ENCODE data around the gene PIK3C3. TPM values are rescaled to one million over a fixed set of nuclear protein-coding genes. Genes with fewer than 3 reads are reported as not detected.

Gene PIK3C3
- total RNA-seq, 1 donor = 67.4 TPM

DNA sequence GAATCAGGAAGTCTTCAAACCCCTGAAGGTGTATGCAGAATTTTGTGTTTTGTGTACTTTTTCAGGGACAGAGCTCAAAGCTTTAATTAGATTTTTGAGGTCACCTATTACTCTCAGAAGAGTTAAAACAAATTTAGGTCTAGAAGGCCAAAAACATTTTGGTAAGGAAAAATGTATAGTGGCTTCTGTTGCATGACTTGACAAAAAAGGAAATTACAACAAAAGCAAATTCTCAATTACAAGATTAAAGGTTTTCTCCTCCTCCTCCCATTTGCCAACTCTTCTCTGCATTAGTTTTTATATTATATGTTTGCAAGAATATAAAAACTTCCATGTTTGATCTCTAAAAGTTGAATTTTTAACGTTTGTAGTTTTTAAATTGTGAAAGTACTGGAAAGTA is 4.0 kb downstream of the PIK3C3 start:
- no peak overlapping the region for H3K4me3 ChIP-seq (ENCODE audit: low read depth, low read length)
- TF ChIP-seq, protein P1, sequence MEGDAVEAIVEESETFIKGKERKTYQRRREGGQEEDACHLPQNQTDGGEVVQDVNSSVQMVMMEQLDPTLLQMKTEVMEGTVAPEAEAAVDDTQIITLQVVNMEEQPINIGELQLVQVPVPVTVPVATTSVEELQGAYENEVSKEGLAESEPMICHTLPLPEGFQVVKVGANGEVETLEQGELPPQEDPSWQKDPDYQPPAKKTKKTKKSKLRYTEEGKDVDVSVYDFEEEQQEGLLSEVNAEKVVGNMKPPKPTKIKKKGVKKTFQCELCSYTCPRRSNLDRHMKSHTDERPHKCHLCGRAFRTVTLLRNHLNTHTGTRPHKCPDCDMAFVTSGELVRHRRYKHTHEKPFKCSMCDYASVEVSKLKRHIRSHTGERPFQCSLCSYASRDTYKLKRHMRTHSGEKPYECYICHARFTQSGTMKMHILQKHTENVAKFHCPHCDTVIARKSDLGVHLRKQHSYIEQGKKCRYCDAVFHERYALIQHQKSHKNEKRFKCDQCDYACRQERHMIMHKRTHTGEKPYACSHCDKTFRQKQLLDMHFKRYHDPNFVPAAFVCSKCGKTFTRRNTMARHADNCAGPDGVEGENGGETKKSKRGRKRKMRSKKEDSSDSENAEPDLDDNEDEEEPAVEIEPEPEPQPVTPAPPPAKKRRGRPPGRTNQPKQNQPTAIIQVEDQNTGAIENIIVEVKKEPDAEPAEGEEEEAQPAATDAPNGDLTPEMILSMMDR (IDR thresholded peaks at IDR 0.05; ENCODE audit: insufficient read depth, low read depth, low read length) = no peak
- DNase-seq (ENCODE audit: low read depth) = no peak

DNA sequence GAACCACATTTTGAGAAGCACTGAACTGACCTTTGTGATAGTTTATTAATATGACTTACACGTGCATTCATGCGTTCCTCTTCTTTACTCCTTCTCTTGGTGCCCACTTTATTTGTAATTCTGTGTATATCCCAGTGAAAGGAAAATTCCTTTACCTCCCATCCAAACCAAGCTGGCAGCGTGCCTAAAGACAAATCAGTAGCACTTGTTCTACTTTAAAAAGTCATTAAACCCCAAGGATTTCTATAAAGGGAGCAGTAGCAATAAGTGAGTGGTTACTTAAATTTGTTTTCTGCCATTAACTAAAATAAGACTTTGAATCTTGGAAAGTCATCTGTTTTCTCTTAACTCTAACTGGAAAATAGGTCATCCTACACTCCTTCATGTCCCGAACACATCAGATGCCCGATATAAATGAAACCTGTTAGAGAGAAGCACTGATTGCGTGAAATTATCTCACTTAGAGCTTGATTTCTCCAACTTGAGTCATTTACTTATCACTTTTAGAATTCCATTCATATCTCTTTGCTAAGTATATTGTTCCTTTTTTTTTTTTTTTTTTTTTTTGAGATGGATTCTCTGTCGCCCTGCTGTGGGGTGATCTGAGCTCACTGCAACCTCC is 10.7 kb downstream of the PIK3C3 start:
- DNase-seq (ENCODE audit: low read depth) = no peak
- no peak overlapping the region for H3K4me3 ChIP-seq (ENCODE audit: low read depth, low read length)
- TF ChIP-seq, protein P1 (IDR thresholded peaks at IDR 0.05; ENCODE audit: insufficient read depth, low read depth, low read length) = no peak

DNA sequence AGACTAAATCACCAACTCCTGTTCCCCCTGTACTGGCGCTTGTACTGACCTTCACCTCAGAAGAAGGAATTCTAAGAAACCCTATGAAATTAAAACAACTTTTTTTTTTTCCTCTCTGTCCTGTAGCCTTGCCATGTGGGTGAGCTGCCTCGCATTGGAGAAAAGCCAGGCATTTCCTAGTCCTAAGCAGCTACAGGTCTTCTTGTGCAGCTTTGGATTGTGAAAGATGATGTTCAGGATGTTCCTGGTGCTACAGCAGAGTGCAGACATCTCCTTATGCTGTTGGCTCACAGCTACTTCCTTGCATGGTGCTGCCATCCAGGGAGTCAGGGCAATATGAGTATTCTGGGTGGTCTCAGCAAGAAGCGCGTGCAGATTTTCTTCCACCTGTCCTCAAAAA is 11.9 kb downstream of the PIK3C3 start:
- TF ChIP-seq, protein P1 (IDR thresholded peaks at IDR 0.05; ENCODE audit: insufficient read depth, low read depth, low read length) = no peak
- no peak for DNase-seq (ENCODE audit: low read depth)
- no peak overlapping the region for H3K4me3 ChIP-seq (ENCODE audit: low read depth, low read length)

DNA sequence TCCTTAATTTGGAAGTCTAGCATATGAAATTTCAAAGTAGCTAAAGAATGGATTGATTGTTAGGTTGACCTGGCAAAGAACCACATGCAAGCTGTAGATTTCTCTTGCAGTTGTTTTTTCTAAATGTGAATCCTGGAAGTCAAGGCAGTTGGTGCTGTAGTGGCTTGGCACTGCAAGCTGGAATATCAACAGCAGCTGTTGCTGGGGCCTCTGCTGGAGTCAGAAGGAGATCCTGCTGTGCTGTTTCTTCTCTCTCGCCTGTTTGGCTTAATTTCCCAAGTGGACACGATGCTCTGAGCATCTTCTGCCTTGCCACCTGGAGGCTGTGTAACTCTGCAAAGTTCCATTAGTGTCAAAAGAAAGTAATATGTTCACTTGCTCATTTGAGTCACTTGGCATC is 12.6 kb downstream of the PIK3C3 start:
- TF ChIP-seq, protein P1 (IDR thresholded peaks at IDR 0.05; ENCODE audit: insufficient read depth, low read depth, low read length) = no peak
- DNase-seq (ENCODE audit: low read depth) = no peak
- no peak overlapping the region for H3K4me3 ChIP-seq (ENCODE audit: low read depth, low read length)

DNA sequence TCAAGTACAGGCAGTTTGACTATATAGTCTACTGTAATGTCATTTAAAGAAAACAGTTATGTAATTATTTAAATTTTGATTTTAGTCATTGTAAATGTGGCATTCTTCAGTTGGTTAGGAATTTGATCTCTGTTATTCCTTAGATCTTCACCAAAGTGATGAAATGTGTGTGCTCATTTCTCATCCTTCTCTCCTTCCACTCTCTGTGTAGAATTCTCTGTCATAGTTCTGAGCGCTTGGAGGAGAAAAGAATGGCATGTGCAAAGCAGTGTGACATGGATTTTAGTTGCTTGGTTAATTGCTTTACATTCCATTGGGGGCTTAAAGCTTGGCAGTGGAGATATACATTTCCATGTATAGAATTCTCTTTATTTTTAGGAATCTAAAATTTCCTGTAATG is 14.8 kb downstream of the PIK3C3 start:
- H3K4me3 ChIP-seq (ENCODE audit: low read depth, low read length) = no peak overlapping the region
- TF ChIP-seq, protein P1 (IDR thresholded peaks at IDR 0.05; ENCODE audit: insufficient read depth, low read depth, low read length) = no peak
- DNase-seq (ENCODE audit: low read depth) = no peak

DNA sequence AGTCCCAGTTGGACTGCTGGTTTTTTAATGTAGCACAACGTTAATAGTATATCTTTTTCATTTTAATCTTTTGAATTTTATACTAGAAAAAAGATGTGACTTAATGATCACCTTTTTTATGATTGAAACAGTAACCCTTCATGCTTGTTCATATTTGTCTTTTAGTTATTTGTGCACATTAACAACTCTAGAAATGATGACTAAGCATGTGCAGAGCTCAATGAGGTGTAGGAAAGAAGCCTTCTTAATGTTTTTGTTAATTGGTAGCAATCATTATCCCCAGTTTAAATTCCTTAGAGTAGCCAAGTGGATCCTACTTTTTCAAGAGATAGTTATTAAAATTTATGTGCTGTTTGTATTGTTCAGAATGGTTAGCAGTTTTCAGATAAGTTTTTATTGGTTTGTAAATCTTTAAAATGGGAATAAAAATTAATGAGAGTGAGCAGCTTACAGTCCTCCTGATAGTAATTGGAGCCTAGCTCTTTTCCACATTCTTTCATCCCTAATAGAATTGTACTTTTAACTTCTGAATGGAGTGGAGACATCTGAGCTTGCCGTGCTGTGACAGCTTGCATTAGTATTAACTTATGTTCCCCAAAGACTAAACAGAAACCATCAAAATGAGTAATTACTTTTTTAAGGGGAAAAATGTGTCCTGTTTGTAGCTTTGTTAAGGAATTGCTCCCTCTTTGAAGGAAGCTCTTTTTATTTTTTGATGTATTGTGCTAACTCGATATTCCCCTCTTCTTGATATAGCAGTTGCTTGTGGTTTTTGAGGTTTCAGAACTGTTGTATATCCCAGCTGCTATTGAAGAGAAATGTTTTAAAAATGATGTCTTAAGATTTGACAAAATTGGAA is 17.3 kb downstream of the PIK3C3 start:
- DNase-seq (ENCODE audit: low read depth) = no peak
- TF ChIP-seq, protein P1 (IDR thresholded peaks at IDR 0.05; ENCODE audit: insufficient read depth, low read depth, low read length) = no peak
- no peak overlapping the region for H3K4me3 ChIP-seq (ENCODE audit: low read depth, low read length)
